GM12874 (cell line): ENCODE measurements around the gene NFIC.
A peak's percentile ranks its signal among the peaks of the same experiment; 100 is the strongest.

ENCODE experiments used
- CTCF ChIP-seq: IDR thresholded peaks from 2 replicates; pipeline ENCODE4 v1.5.1; 2011; ENCODE audit warnings: low read depth, mild to moderate bottlenecking, control low read depth, low read length, moderate library complexity; ENCODE audit not compliant: insufficient read depth

The NFIC gene

GRCh38 chr19:3359015-3359918, 7.1 kb upstream of the NFIC start:
- no peak for TF ChIP-seq CTCF

GRCh38 chr19:3359919-3360420, 6.4 kb upstream of the NFIC start:
- TF ChIP-seq CTCF: no peak

- peak; percentile 21; the same call in 1 of the 2 replicates for TF ChIP-seq CTCF
Observed at GRCh38 chr19:3360421-3361383, 5.7 kb upstream of the NFIC start.

GRCh38 chr19:3361384-3362216, 4.8 kb upstream of the NFIC start:
- TF ChIP-seq CTCF: no peak

GRCh38 chr19:3362217-3362906, 4.0 kb upstream of the NFIC start:
- TF ChIP-seq CTCF: no peak

GRCh38 chr19:3363841-3364500, 2.4 kb upstream of the NFIC start:
- no peak for TF ChIP-seq CTCF
